MG63 (cell line): ENCODE measurements around the gene ATF3. TPM values are rescaled to one million over a fixed set of nuclear protein-coding genes. Genes with fewer than 3 reads are reported as not detected.

Experiments used
- DNase-seq: peaks from one replicate; pipeline ENCODE4 v3.0.0-alpha.2; 2020
- H3K27me3 ChIP-seq: fragments of 250-450 bp; sonication (Bioruptor Pico); 2 replicates; pipeline ENCODE4 v1.5.1; 2020; ENCODE audit warnings: mild to moderate bottlenecking, moderate library complexity
- H3K36me3 ChIP-seq: fragments of 250-450 bp; sonication (Bioruptor Pico); 2 replicates; pipeline ENCODE4 v1.5.1; 2020; ENCODE audit warnings: mild to moderate bottlenecking, moderate library complexity
- H3K4me3 ChIP-seq: fragments of 250-450 bp; sonication (Bioruptor Pico); 2 replicates; pipeline ENCODE4 v1.5.1; 2020; ENCODE audit warnings: mild to moderate bottlenecking, moderate library complexity
- H3K9me3 ChIP-seq: fragments of 250-450 bp; sonication (Bioruptor Pico); 2 replicates; pipeline ENCODE4 v1.5.1; 2020; ENCODE audit warnings: mild to moderate bottlenecking, moderate library complexity
- total RNA-seq: library from RNA; depleted of rRNA; stranded (reverse); fragments of >200 nt; shearing (Covaris generic); gene quantifications from 2 replicates; pipeline ENCODE4 v1.2.3, GENCODE V29; 2014; ENCODE audit warnings: low replicate concordance

ATF3 gene
- total RNA-seq, 1 experiment from 2014 or later, result 7.4 TPM

- no peaks in the 10 kb centered on the region for H3K9me3 ChIP-seq
- H3K4me3 ChIP-seq, result no peak overlapping the region
- H3K36me3 ChIP-seq, result no peaks in the 10 kb centered on the region
- H3K27me3 ChIP-seq, result peaks cover 55% of the 10 kb centered on the region
- no peak for DNase-seq
These were observed 8.3 kb upstream of the ATF3 start for GRCh38 chr1:212600071-212600915.

- no peak for DNase-seq
- peaks cover 62% of the 10 kb centered on the region for H3K27me3 ChIP-seq
- H3K9me3 ChIP-seq, result no peaks in the 10 kb centered on the region
- no peak overlapping the region for H3K4me3 ChIP-seq
- H3K36me3 ChIP-seq, result no peaks in the 10 kb centered on the region
These were observed 7.6 kb upstream of the ATF3 start for GRCh38 chr1:212600980-212601379.

DNA sequence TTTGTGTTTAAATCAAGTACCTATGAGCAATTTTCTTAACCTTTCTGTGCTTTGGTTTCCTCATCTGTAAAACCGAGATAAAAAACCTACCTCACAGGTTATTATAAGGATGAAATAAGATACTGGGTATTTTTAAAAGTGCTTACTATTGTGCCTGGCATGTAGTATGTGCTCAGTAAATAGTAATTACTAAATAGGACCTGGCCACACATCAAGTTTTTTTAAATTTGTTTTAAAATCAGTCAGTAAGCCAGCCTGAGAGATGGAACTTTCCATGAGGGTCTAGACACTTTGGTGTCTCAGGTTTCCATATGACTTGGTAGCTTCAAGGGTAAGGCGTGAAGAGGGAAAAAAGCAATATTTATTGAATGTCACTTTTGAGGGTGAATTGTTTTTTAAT, 7.0 kb upstream of the ATF3 start:
- no peak for DNase-seq
- H3K27me3 ChIP-seq, result peaks cover 68% of the 10 kb centered on the region

GRCh38 chr1:212605441-212606394, 2.8 kb upstream of the ATF3 start:
- Histone ChIP-seq H3K4me3 (no peak overlapping the region), H3K9me3 (no peaks in the 10 kb centered on the region), H3K36me3 (no peaks in the 10 kb centered on the region), H3K27me3 (peaks cover 75% of the 10 kb centered on the region)
- DNase-seq, result no peak

More for the DNA sequence above, 7.0 kb upstream of the ATF3 start:
- Histone ChIP-seq H3K9me3 (no peaks in the 10 kb centered on the region), H3K36me3 (no peaks in the 10 kb centered on the region), H3K4me3 (no peak overlapping the region)

GRCh38 chr1:212606395-212607205, 2.0 kb upstream of the ATF3 start:
- no peaks in the 10 kb centered on the region for H3K36me3 ChIP-seq
- peaks cover 66% of the 10 kb centered on the region for H3K27me3 ChIP-seq
- DNase-seq, result no peak
- no peaks in the 10 kb centered on the region for H3K9me3 ChIP-seq
- no peak overlapping the region for H3K4me3 ChIP-seq

DNA sequence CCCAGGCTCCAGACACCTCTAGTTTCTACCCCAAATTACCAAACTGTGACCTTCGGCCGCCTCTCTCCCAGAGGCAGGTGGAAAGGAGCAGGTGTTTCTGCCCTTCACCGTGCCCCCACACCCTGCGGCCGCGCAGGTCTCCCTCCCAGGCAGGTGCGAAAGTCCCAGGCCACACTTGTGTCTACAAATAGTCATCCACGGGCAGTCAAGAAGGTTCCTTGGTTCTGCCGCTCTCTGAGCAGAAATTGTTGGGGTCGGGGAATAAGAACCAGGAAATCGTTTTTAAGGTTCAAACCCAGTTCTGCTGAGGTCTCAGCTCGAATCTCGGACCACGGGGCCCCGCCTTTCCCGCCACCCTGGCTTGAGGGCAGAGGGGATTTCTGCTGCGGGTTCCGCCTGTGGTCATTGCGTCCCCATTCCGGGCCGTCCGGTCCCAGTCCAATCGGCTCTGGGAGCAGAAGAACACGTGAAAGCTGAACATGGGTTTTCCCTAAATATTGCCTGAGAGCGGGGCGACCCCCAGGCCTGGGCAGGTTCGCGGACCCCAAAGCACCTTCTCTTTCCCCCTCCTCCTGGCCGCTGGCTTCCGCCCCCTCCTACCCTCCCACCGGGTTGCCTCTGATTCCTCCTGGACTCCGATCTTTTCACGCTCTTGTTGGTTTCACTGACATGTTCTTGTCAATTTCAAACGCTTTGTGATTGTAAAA, 1.2 kb upstream of the ATF3 start:
- Histone ChIP-seq H3K9me3 (no peaks in the 10 kb centered on the region), H3K4me3 (peak overlapping the region; percentile 82), H3K27me3 (peaks cover 58% of the 10 kb centered on the region), H3K36me3 (no peaks in the 10 kb centered on the region)
- no peak for DNase-seq

DNA sequence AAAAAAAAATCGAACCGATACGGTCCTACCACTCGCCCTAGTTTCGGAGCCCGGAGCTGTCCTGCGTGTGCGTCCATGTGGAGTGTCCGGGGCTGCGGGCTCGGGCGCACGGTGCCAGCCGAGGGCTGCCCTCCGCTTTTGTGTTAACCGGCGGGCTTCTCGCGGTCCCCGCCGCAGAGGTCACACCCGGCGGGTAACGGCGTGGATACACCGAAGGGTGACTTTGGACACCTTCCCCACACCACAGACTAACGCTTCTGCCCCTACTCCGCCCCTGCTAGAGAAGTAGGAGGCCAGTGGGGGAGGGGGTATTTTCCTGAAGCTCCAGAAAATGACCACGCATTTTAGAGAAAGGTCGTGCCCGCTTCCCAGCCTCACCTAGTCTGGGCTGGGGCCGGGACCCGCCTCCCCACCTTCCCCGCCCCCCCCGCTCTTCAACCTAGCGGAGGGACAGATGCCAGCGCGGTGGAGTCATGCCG, 609 bp upstream of the ATF3 start:
- no peaks in the 10 kb centered on the region for H3K36me3 ChIP-seq
- H3K9me3 ChIP-seq, result no peaks in the 10 kb centered on the region
- peak overlapping the region; percentile 82 for H3K4me3 ChIP-seq
- peaks cover 52% of the 10 kb centered on the region for H3K27me3 ChIP-seq
- no peak for DNase-seq

DNA sequence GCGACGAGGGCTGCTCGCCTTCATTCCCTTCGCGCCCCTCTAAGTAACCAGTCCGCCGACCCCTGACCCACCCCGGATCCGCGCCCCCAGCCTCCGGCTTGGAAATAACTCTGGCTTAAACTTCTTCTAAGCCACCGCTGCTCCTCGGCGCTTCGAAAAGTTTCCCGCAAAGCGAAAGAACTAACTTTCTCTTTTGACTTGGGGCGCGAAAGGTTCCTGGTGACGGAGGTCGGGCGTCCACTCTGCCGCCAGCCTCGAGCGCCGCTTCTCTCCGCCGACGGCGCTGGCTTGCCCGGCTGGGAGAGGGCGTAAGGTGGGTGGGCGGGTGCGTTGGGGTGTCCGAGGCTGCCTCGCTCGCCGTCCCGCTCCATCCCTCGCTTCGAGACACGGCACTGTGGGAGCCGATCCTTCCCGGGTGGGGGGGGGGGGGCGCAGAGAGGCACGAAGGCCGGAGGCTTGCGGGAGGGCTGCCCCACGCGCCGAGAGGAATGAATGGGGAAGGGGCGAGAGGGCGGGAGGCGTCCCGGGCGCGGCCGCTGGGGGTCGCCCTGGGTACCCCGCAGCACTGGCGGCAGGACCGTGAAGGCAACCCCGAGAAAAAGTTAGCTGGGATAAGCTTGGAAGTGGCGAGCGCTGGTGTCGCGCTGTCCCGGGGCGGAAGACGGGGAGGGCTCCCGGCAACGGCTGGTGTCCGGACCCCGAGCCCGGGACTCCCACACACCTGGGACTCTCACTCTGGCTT, 569 bp downstream of the ATF3 start:
- H3K36me3 ChIP-seq, result no peaks in the 10 kb centered on the region
- H3K27me3 ChIP-seq, result peaks cover 41% of the 10 kb centered on the region
- H3K9me3 ChIP-seq, result no peaks in the 10 kb centered on the region
- H3K4me3 ChIP-seq, result peak overlapping the region; percentile 82
- peak; percentile 58 for DNase-seq

GRCh38 chr1:212609701-212610574, 1.4 kb downstream of the ATF3 start:
- Histone ChIP-seq H3K9me3 (no peaks in the 10 kb centered on the region), H3K27me3 (peaks cover 32% of the 10 kb centered on the region), H3K36me3 (no peaks in the 10 kb centered on the region), H3K4me3 (peak overlapping the region; percentile 82)
- no peak for DNase-seq

DNA sequence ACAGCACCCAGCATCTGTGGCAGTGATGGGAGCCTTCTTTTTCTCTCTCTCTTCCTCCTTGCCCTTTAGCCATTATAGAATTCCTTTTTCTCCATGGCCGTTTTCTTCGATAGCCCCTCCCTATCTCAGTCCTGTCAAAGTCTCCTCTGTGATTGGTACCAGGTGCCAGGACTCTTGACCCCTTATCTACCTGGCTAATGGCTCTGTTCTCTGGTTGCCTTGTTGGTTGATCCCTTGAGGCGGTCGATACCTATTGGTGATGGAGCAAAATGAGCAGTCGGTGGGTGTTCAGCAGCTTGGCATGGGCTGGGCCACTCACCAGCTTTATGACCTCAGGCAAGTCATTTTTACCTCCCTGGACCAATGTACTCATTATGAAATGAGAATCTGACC, 2.0 kb downstream of the ATF3 start:
- H3K4me3 ChIP-seq, result no peak overlapping the region
- H3K9me3 ChIP-seq, result no peaks in the 10 kb centered on the region
- no peak for DNase-seq
- H3K36me3 ChIP-seq, result peaks cover 2% of the 10 kb centered on the region
- peaks cover 26% of the 10 kb centered on the region for H3K27me3 ChIP-seq

- Histone ChIP-seq H3K4me3 (no peak overlapping the region), H3K36me3 (peaks cover 4% of the 10 kb centered on the region), H3K9me3 (no peaks in the 10 kb centered on the region), H3K27me3 (peaks cover 19% of the 10 kb centered on the region)
- DNase-seq, result no peak
These were observed 2.7 kb downstream of the ATF3 start for GRCh38 chr1:212611000-212611948.

GRCh38 chr1:212612041-212612961, 3.7 kb downstream of the ATF3 start:
- Histone ChIP-seq H3K9me3 (no peaks in the 10 kb centered on the region), H3K4me3 (no peak overlapping the region), H3K27me3 (peaks cover 9% of the 10 kb centered on the region), H3K36me3 (peaks cover 4% of the 10 kb centered on the region)
- peak; percentile 53 for DNase-seq
